ENCODE data around the gene GFOD2. TPM values are rescaled to one million over a fixed set of nuclear protein-coding genes. Genes with fewer than 3 reads are reported as not detected.

GFOD2 gene
- total and polyA plus RNA-seq, 2 experiments from 2014 or later: 19.3 to 34.3 TPM

- Mint-ChIP-seq H3K9me3 (no peaks in the 10 kb centered on the region), H3K27me3 (ENCODE audit: insufficient read depth, low read depth, poor library complexity) (peaks cover 8% of the 10 kb centered on the region), H3K4me3 (no peak overlapping the region), H3K36me3 (ENCODE audit: low read depth) (peaks cover 59% of the 10 kb centered on the region), H3K4me1 (no peaks in the 10 kb centered on the region), H3K27ac (no peak overlapping the region)
- peaks cover 25% of the 10 kb centered on the region for H3K36me3 ChIP-seq (ENCODE audit: insufficient read depth)
- no peaks in the 10 kb centered on the region for H3K27me3 ChIP-seq (ENCODE audit: insufficient read depth)
- H3K9me2 ChIP-seq (ENCODE audit: insufficient read depth): no peaks in the 10 kb centered on the region
- H2AFZ ChIP-seq: no peak overlapping the region
- H4K20me1 ChIP-seq (replicated peaks; ENCODE audit: insufficient read depth): no peaks in the 10 kb centered on the region; the same call in 1 of the 2 replicates
- peaks cover 5% of the 10 kb centered on the region; the same call in 1 of the 2 replicates for H3K79me2 ChIP-seq (replicated peaks; ENCODE audit: insufficient read depth)
- TF ChIP-seq STAT1 (IDR thresholded peaks at IDR 0.05; ENCODE audit: unreplicated experiment) (no peak), ZNF114 (CRISPR knock-in tag; IDR thresholded peaks at IDR 0.05) (no peak), EZH2 (IDR thresholded peaks at IDR 0.05; ENCODE audit: low read depth, unreplicated experiment) (no peak), NANOG (IDR thresholded peaks at IDR 0.05; ENCODE audit: borderline replicate concordance) (no peak), CTCF (conservative IDR thresholded peaks at IDR 0.05; ENCODE audit: low read depth in 2 of 2) (no peak), ZNF331 (CRISPR knock-in tag; IDR thresholded peaks at IDR 0.05; ENCODE audit: low read depth) (no peak), CREB1 (CRISPR knock-in tag; IDR thresholded peaks at IDR 0.05; ENCODE audit: low read depth) (no peak), POLR2AphosphoS5 (IDR thresholded peaks at IDR 0.05; ENCODE audit: low read depth) (no peak), ZNF462 (CRISPR knock-in tag; IDR thresholded peaks at IDR 0.05) (no peak), EZH2phosphoT487 (IDR thresholded peaks at IDR 0.05; ENCODE audit: unreplicated experiment) (no peak), JUNB (IDR thresholded peaks at IDR 0.05; ENCODE audit: unreplicated experiment) (no peak)
- TF ChIP-seq, protein P1, sequence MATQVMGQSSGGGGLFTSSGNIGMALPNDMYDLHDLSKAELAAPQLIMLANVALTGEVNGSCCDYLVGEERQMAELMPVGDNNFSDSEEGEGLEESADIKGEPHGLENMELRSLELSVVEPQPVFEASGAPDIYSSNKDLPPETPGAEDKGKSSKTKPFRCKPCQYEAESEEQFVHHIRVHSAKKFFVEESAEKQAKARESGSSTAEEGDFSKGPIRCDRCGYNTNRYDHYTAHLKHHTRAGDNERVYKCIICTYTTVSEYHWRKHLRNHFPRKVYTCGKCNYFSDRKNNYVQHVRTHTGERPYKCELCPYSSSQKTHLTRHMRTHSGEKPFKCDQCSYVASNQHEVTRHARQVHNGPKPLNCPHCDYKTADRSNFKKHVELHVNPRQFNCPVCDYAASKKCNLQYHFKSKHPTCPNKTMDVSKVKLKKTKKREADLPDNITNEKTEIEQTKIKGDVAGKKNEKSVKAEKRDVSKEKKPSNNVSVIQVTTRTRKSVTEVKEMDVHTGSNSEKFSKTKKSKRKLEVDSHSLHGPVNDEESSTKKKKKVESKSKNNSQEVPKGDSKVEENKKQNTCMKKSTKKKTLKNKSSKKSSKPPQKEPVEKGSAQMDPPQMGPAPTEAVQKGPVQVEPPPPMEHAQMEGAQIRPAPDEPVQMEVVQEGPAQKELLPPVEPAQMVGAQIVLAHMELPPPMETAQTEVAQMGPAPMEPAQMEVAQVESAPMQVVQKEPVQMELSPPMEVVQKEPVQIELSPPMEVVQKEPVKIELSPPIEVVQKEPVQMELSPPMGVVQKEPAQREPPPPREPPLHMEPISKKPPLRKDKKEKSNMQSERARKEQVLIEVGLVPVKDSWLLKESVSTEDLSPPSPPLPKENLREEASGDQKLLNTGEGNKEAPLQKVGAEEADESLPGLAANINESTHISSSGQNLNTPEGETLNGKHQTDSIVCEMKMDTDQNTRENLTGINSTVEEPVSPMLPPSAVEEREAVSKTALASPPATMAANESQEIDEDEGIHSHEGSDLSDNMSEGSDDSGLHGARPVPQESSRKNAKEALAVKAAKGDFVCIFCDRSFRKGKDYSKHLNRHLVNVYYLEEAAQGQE (IDR thresholded peaks at IDR 0.05; ENCODE audit: unreplicated experiment): no peak
- TF ChIP-seq, protein P2, sequence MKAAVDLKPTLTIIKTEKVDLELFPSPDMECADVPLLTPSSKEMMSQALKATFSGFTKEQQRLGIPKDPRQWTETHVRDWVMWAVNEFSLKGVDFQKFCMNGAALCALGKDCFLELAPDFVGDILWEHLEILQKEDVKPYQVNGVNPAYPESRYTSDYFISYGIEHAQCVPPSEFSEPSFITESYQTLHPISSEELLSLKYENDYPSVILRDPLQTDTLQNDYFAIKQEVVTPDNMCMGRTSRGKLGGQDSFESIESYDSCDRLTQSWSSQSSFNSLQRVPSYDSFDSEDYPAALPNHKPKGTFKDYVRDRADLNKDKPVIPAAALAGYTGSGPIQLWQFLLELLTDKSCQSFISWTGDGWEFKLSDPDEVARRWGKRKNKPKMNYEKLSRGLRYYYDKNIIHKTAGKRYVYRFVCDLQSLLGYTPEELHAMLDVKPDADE (IDR thresholded peaks at IDR 0.05): no peak
- no peak overlapping the region for H3K4me2 ChIP-seq
- no peak for DNase-seq (ENCODE audit: low spot score)
- H3K27ac ChIP-seq (ENCODE audit: low read depth): no peak overlapping the region
- no peak overlapping the region for H3K4me3 ChIP-seq
- ATAC-seq: no peak
- H3K4me1 ChIP-seq (ENCODE audit: insufficient read depth): no peaks in the 10 kb centered on the region
- H3F3A ChIP-seq (replicated peaks; ENCODE audit: low read depth): peaks cover 3% of the 10 kb centered on the region; the same call in 1 of the 2 replicates
Observed at GRCh38 chr16:67637625-67638024, 81.5 kb downstream of the GFOD2 start.

All from GM23338 (cell line).